Astrocyte of the hippocampus (primary cell): Measurements from ENCODE around the gene YJU2.
"Not testable (repeated sequence)": the region's sequence is repeated elsewhere in the genome, so short reads cannot be mapped to it uniquely, and the experiment has no call there.

Experiments used
- DNase-seq: peaks from one replicate; pipeline ENCODE4 v3.0.0; 2011; ENCODE audit warnings: low read depth, low spot score

Gene YJU2

DNA sequence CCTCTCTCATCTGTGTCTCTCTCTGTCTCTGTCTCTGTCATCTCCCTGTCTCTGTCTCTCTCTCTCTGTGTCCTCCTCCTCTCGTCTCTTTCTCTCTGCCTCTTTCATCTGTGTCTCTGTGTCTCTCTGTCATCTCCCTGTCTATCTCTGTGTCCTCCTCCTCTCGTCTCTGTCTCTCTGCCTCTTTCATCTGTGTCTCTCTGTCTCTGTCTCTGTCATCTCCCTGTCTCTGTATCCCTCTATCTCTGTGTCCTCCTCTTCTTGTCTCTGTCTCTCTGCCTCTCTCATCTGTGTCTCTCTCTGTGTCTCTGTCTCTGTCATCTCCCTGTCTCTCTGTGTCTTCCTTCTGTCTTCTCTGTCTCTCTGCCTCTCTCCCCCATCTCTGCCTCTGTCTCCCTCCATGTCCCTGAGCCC is 18.1 kb upstream of the YJU2 start:
- DNase-seq, result no peak

DNA sequence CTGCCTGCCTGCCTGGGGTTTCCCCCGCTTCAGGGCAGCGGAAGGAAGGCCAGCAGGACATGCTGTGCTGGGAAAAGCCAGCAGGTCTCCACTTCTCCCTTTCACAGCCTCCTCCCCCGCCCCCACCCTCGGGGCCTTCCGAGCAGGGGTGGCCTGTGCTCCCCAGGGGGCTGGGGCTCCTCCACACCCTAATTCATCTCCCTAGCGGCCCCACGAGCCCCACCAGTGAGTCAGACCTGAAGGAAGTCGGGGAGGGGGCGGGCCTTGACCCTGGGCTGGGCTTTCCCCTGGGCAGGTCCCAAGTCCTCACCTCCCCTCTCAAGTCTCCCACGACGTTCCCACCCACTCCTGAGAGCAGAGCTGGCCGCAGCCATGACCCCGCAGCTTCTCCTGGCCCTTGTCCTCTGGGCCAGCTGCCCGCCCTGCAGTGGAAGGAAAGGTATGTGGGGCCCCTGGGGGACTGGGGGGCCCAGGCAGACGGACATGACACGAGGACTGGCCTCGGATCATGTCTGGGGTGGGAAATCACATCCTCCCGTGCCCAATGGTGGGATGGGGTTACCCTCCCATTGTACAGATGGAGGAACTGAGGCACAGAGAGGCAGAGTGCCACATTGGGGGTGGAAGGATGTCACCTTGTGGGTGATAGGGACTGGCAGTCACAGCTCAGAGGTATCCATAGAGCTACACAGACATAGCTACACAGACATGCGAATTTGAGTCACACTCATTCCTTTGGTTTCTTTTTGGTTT is 17.5 kb upstream of the YJU2 start, which contains the start of gene EBI3:
Gene EBI3, plus strand, starts transcription at position 345 of the 753 bp plus-strand sequence. Its CDS starts 28 bp downstream, at position 373.
- DNase-seq, result peak; percentile 76

GRCh38 chr19:4230237-4230636 is 16.6 kb upstream of the YJU2 start:
- DNase-seq, result not testable (repeated sequence)

- DNase-seq, result not testable (repeated sequence)
Measured at GRCh38 chr19:4231521-4231920, 15.4 kb upstream of the YJU2 start.

DNA sequence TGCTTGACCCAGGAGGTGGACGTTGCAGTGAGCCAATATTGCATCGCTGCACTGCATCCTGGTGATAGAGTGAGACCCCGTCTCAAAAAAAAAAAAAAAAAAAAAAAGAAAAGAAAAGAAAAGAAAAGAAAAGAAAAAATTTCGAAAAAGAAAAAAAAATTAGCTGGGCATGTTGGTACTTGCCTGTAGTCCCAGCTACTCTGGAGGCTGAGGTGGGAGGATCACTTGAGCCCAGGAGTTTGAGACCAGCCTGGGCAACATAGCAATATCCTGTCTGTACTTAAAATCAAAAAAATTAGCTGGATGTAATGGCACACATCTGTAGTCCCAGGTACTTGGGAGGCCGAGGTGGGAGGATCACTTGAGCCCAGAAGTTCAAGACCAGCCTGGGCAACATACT is 14.7 kb upstream of the YJU2 start:
- not testable (repeated sequence) for DNase-seq

DNA sequence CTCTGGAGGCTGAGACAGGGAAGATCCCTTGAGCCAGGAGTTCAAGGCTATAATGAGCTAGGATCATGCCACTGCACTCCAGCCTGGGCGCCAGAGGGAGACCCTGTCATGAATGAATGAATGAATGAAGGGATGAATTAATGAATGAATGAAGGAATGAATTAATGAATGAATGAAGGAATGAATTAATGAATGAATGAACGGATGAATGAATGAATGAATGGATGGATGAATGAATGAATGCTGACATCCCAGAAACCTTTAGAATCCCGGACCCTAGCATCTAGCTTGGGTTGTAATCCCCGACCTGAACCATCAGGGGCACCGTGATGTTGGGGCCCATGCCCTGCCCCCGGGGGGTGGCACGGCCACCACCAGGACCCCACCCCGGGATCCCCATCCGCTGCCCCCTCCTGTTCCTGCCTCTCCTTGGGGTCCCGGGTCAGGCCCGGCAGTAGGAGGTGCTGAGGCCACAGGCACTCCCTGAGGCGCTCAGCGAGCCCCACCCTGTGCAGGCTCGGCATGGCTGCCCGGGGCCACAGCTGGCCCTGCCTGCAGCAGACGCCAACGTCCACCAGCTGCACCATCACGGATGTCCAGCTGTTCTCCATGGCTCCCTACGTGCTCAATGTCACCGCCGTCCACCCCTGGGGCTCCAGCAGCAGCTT is 14.1 kb upstream of the YJU2 start:
- no peak for DNase-seq

DNA sequence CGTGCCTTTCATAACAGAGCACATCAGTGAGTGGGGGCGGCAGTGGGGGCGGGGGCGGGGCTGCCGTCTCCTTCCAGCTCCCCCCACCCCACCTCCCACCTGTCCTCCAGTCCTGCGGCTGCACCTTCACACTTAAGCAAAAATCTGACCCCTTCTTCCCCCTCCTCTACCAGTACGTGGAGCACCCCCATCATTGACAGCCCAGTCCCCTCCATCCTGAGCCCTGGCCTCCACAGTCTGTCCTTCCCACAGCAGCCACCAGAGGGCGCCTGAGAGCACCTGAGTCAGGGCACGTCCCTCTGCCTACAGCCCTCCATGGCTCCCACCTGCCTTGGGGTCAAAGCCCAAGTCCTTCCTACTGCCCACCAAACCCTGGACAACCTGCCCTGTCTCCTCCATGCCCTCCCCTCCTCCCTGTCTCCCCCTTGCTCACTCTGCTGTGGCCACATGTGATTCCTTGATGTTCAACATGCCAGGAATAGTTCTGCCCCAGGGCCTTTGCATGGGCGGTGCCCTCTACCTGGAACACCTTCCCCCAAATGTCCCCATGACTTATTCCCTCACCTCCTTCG is 13.5 kb upstream of the YJU2 start:
- peak; percentile 46 for DNase-seq

- no peak for DNase-seq
Measured at GRCh38 chr19:4234142-4234861, 12.6 kb upstream of the YJU2 start.

DNA sequence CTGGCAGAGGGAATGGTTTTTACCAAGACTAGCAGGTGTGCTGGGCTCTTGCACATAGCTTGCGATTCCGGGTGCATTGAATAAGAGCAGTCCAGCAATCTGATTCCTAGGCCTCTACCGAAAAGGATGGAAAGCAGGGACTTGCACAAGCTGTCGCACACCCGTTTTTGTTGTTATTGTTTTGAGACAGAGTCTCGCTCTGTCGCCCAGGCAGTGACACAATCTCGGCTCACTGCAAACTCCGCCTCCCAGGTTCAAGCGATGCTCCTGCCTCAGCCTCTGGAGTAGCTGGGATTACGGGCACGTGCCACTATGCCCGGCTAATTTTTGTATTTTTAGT is 12.0 kb upstream of the YJU2 start:
- no peak for DNase-seq

GRCh38 chr19:4237510-4237909 is 9.4 kb upstream of the YJU2 start:
- DNase-seq, result not testable (repeated sequence)

DNA sequence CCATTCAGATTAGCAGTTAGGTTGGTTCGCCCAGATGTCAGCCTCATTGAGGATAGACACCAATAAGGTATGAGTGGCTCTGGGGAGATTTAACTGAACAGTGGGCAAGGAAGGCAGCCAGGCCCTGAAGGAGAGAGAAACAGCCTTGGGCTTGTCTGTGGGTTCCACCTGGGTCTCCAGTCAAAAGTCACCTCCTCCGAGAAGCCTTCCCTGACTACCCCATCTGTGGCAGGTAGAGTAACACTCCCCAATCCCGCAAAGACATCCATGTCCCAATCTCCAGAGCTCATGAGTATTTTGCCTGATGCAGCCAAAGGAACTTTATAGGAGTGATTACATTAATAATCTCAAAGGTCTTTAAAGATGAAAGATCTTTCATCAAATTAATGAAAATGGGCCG is 8.0 kb upstream of the YJU2 start:
- DNase-seq, result no peak

DNA sequence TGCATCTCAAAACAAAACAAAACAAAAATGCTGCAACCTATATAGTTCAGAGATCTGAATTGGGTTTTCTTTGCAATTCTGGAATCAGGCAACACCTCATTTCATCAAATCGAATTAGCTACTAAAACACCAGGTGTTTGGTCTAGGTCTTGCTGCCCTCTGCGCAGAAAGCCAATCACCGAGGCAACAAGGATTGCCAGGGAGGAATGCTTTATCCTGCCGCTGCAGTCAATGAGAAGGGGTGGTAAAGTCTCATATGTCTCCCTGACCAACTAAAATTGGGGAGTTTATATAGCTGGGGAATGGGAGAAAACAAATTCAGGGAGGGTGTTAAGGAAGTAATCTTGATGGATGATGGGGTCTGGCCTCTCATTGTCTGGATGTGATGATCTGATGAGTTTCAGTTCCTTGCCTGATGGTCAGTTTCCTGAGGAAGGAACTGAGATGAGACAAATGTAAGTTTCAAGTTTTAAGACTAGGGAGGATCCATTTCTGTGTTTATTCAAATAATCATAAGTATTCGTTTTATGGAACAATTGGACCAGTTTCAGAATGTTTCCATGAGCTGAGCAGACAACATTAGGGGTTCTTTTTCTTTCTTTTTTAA is 5.0 kb upstream of the YJU2 start:
- no peak for DNase-seq

DNA sequence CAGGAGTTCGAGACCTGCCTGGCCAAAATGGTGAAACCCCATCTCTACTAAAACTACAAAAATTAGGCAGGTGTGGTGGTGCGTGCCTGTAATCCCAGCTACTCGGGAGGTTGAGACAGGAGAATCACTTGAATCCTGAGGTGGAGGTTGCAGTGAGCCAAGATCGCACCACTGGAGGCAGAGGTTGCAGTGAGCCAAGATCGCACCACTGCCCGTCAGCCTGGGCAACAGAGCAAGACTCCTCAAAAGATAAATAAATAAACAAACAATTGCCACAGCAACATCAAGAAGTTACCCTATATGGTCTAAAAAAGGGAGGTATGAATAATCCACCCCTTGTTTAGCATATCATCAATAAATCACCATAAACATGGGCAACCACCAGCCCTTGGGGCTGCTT is 942 bp upstream of the YJU2 start:
- DNase-seq, result not testable (repeated sequence)

DNA sequence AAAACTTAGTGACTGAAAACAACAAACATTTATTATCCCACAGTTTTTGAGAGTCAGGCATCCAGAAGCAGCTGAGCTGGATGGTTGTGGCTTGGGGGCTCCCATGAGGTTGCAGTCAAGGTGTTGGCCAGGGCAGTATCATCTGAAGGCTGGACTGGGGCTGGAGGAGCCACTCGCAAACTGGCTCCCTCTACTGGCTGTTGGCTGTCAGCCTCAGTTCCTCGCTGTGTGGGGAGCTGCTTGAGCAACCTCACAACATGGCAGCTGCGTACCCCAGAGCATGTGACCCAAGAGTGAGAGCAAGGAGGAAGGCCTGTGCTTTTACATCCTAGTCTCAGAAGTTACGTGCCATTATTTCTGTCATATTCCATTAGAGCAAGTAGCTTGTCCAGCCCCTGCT is 9.7 kb downstream of the YJU2 start:
- DNase-seq, result no peak

- DNase-seq, result no peak
Measured at GRCh38 chr19:4257025-4257424, 10.1 kb downstream of the YJU2 start.

- DNase-seq, result no peak
Measured at GRCh38 chr19:4258181-4258580, 11.3 kb downstream of the YJU2 start.

DNA sequence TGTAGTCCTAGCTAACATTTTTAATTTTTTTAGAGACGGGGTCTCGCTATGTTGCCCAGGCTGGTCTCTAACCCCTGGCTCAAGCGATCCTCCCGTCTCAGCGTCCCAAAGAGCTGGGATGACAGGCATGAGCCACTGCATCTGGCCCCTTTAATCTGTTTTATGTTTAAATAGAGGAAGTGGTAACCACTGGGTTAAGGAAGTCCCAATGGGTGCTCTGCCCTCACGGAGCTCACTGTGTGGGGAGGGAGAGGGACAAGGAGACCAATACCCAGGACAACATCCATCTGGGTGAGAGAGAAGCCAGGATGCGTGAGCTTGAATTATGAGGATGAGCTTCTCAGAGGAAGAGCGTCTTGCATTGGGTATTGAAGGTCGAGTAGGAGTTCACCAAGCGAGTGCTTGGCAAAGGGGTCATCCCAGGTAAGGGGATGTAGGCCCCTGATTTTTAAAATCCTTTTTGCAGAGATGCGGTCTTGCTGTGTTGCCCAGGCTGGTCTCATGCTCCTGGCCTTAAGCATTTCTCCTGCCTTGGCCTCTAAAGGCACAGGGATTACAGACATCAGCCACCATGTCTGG is 13.8 kb downstream of the YJU2 start:
- no peak for DNase-seq

- DNase-seq, result no peak
Measured at GRCh38 chr19:4264812-4265211, 17.9 kb downstream of the YJU2 start.

DNA sequence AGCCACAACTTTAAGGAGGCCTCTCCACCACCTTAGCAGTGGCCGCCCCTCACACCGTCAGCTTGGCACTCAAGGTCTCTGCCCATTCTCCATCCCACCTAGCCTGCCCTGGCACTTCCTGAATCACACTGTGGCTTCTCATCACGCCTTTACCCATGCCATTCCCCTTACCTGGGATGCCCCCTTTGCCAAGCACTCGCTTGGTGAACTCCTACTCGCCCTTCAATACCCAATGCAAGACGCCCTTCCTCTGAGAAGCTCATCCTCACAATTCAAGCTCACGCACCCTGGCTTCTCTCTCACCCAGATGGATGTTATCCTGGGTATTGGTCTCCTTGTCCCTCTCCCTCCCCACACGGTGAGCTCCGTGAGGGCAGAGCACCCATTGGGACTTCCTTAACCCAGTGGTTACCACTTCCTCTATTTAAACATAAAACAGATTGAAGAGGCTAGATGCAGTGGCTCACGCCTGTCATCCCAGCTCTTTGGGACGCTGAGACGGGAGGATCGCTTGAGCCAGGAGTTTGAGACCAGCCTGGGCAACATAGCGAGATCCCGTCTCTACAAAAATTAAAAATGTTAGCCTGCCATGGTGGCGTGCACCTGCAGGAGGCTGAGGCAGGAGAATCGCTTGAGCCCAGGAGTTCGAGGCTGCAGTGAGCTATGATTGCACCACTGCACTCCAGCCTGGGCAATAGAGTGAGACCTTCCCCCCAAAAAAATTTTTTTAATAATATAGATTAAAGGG is 19.5 kb downstream of the YJU2 start:
- no peak for DNase-seq

- DNase-seq, result peak; percentile 43
Measured at GRCh38 chr19:4267101-4267900, 20.4 kb downstream of the YJU2 start.
